ENCODE measurements around the gene TMEM53.

Gene TMEM53

GRCh38 chr1:44631333-44631646 is 43.0 kb downstream of the TMEM53 start:
- peak overlapping the region; percentile 60 for H3K4me3 ChIP-seq (replicated peaks; ENCODE audit: low read depth, low read length)
- DNase-seq (ENCODE audit: extremely low read depth, low read depth) = no peak

GRCh38 chr1:44630116-44630515 is 44.2 kb downstream of the TMEM53 start:
- DNase-seq (ENCODE audit: extremely low read depth, low read depth) = no peak
- TF ChIP-seq CTCF (IDR thresholded peaks at IDR 0.05; ENCODE audit: low read depth, low read length, missing control alignments) = no peak
- H3K4me3 ChIP-seq (replicated peaks; ENCODE audit: low read depth, low read length) = no peak overlapping the region

More at GRCh38 chr1:44631333-44631646, 43.0 kb downstream of the TMEM53 start:
- no peak for TF ChIP-seq CTCF (IDR thresholded peaks at IDR 0.05; ENCODE audit: low read depth, low read length, missing control alignments)

- no peak overlapping the region for H3K4me3 ChIP-seq (replicated peaks; ENCODE audit: low read depth, low read length)
- DNase-seq (ENCODE audit: extremely low read depth, low read depth) = peak; percentile 77
- no peak for TF ChIP-seq CTCF (IDR thresholded peaks at IDR 0.05; ENCODE audit: low read depth, low read length, missing control alignments)
Measured at GRCh38 chr1:44628962-44629756, 45.1 kb downstream of the TMEM53 start.

- DNase-seq (ENCODE audit: extremely low read depth, low read depth) = no peak
- no peak for TF ChIP-seq CTCF (IDR thresholded peaks at IDR 0.05; ENCODE audit: low read depth, low read length, missing control alignments)
Measured at GRCh38 chr1:44625348-44625747, 48.9 kb downstream of the TMEM53 start.

GRCh38 chr1:44624268-44624901 is 49.9 kb downstream of the TMEM53 start:
- DNase-seq (ENCODE audit: extremely low read depth, low read depth) = no peak
- no peak overlapping the region for H3K4me3 ChIP-seq (replicated peaks; ENCODE audit: low read depth, low read length)
- no peak for TF ChIP-seq CTCF (IDR thresholded peaks at IDR 0.05; ENCODE audit: low read depth, low read length, missing control alignments)

More at GRCh38 chr1:44625348-44625747, 48.9 kb downstream of the TMEM53 start:
- H3K4me3 ChIP-seq (replicated peaks; ENCODE audit: low read depth, low read length) = no peak overlapping the region

GRCh38 chr1:44621841-44622286 is 52.4 kb downstream of the TMEM53 start:
- DNase-seq (ENCODE audit: extremely low read depth, low read depth) = peak; percentile 52
- no peak for TF ChIP-seq CTCF (IDR thresholded peaks at IDR 0.05; ENCODE audit: low read depth, low read length, missing control alignments)
- H3K4me3 ChIP-seq (replicated peaks; ENCODE audit: low read depth, low read length) = no peak overlapping the region

Data from HFF-Myc (cell line).